Peyer's patch (tissue), 4 donors: ENCODE data around the gene CAMK1. TPM values are rescaled to one million over a fixed set of nuclear protein-coding genes. Genes with fewer than 3 reads are reported as not detected.
A peak's percentile ranks its signal among the peaks of the same experiment; 100 is the strongest.

ENCODE experiments used
- DNase-seq, 3 donors: peaks; one replicate each; pipeline ENCODE4 v3.0.0-alpha.2; 2017 to 2019
- H3K27ac ChIP-seq, 4 donors: fragments of 200-600 bp; sonication (generic); one replicate each; pipeline ENCODE4 v1.5.1; 2016 to 2019
- H3K27me3 ChIP-seq, 2 donors: fragments of 200-600 bp; sonication (generic); one replicate each; pipeline ENCODE4 v1.5.1; 2019
- H3K36me3 ChIP-seq, 3 donors: fragments of 200-600 bp; sonication (generic); one replicate each; pipeline ENCODE4 v1.5.1; 2016 to 2019
- H3K4me1 ChIP-seq, 4 donors: fragments of 200-600 bp; sonication (generic); one replicate each; pipeline ENCODE4 v1.5.1; 2016 to 2019
- H3K4me3 ChIP-seq, 4 donors: fragments of 200-600 bp; sonication (generic); 1 replicate in 3 of 4; 2 replicates in 1 of 4; pipeline ENCODE4 v1.5.1; 2016 to 2019; ENCODE audit warnings: mild to moderate bottlenecking in 1 of 4
- H3K9me3 ChIP-seq, 4 donors: fragments of 200-600 bp; sonication (generic); one replicate each; pipeline ENCODE4 v1.5.1; 2016 to 2019; ENCODE audit warnings: mild to moderate bottlenecking in 1 of 4
- POLR2A ChIP-seq, 2 donors: fragments of 450-650 bp; IDR thresholded peaks; one replicate each; pipeline ENCODE4 v1.5.1; 2017; ENCODE audit warnings: antibody characterized with exemption in 2 of 2, mild to moderate bottlenecking in 2 of 2, moderate library complexity in 2 of 2
- total RNA-seq, 4 donors: library from RNA; depleted of rRNA; stranded (reverse); fragments of >200 nt; gene quantifications; one replicate each; pipeline ENCODE4 v1.1.0, GENCODE V29; 2016
- TF ChIP-seq, protein P1 (sequence below), 6 experiments: fragments of 450-650 bp in 4 of 6; fragments of 200-600 bp in 2 of 6; sonication (generic) in 1 of 6; IDR thresholded peaks; one replicate each; pipeline ENCODE4 v1.5.1; 2017 to 2019; ENCODE audit warnings: antibody characterized with exemption in 6 of 6, mild to moderate bottlenecking in 3 of 6, moderate library complexity in 1 of 6

The CAMK1 gene
- total RNA-seq, 4 donors from 2014 or later, result 5.6 to 51.2 (median 10.4) TPM

- TF ChIP-seq POLR2A (IDR thresholded peaks at IDR 0.05), result peak; percentile 44 to 59
- TF ChIP-seq, protein P1, sequence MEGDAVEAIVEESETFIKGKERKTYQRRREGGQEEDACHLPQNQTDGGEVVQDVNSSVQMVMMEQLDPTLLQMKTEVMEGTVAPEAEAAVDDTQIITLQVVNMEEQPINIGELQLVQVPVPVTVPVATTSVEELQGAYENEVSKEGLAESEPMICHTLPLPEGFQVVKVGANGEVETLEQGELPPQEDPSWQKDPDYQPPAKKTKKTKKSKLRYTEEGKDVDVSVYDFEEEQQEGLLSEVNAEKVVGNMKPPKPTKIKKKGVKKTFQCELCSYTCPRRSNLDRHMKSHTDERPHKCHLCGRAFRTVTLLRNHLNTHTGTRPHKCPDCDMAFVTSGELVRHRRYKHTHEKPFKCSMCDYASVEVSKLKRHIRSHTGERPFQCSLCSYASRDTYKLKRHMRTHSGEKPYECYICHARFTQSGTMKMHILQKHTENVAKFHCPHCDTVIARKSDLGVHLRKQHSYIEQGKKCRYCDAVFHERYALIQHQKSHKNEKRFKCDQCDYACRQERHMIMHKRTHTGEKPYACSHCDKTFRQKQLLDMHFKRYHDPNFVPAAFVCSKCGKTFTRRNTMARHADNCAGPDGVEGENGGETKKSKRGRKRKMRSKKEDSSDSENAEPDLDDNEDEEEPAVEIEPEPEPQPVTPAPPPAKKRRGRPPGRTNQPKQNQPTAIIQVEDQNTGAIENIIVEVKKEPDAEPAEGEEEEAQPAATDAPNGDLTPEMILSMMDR (IDR thresholded peaks at IDR 0.05), result peak in 3 of 6 experiments; percentile 33 to 44 (median 38)
- DNase-seq, result peak; percentile 95 to 97 (median 95)
- H3K36me3 ChIP-seq, result peaks cover 0 to 48% (median 0%) of the 10 kb centered on the region in 3 donors
- no peaks in the 10 kb centered on the region for H3K9me3 ChIP-seq
- H3K4me1 ChIP-seq, result peaks cover 0 to 31% (median 13%) of the 10 kb centered on the region in 4 donors
- no peaks in the 10 kb centered on the region for H3K27me3 ChIP-seq
- H3K4me3 ChIP-seq, result peak within 1 kb of the TSS; percentile 81 to 94 (median 89)
- H3K27ac ChIP-seq, result peak within 1 kb of the TSS; percentile 94 to 97 (median 96)
These were observed 22.8 kb upstream of the CAMK1 start, which contains the start of the genes ARPC4 and TADA3 for GRCh38 chr3:9792405-9793160. Gene ARPC4 (plus strand): TSS chr3:9793082. CDS start chr3:9793122, 40 bp downstream. Gene TADA3 (minus strand): TSS chr3:9792473. CDS start chr3:9791466, 1,007 bp downstream.

DNA sequence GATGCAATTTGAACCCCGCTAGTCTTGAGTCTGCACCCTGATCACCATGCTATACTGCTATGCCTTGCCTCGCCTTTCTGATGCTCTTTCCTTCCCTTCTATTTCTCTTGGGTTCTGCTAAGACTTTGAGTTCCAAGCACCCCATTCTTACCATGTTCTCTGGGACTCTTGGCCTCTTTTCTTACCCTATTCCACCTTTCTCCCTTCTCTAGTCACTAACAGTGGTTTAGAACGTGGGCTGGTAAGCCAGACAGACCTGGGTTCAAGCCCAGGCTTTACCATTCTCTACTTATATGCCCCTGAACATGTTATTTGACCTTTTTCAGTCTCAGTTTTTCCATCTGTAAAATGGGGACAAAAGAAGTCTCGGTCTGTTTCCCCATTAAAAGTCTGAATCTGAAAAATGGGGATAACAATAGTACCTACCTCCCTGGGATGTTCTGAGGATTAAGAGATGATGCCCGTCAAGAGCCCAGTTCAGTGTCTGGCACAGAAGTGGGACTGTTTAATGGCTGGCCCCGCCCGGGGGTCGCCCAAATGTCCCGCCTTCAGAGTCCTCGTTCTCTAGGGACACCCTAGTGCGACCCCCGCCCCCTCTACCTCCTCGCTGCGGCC is 22.1 kb upstream of the CAMK1 start:
- peaks cover 0 to 31% (median 13%) of the 10 kb centered on the region in 4 donors for H3K4me1 ChIP-seq
- H3K9me3 ChIP-seq, result no peaks in the 10 kb centered on the region
- TF ChIP-seq, protein P1 (IDR thresholded peaks at IDR 0.05), result no peak
- TF ChIP-seq POLR2A (IDR thresholded peaks at IDR 0.05), result no peak
- peak overlapping the region; percentile 81 to 94 (median 89) for H3K4me3 ChIP-seq
- peaks cover 0 to 48% (median 0%) of the 10 kb centered on the region in 3 donors for H3K36me3 ChIP-seq
- H3K27me3 ChIP-seq, result no peaks in the 10 kb centered on the region
- H3K27ac ChIP-seq, result peak overlapping the region; percentile 94 to 97 (median 96)
- DNase-seq, result no peak

DNA sequence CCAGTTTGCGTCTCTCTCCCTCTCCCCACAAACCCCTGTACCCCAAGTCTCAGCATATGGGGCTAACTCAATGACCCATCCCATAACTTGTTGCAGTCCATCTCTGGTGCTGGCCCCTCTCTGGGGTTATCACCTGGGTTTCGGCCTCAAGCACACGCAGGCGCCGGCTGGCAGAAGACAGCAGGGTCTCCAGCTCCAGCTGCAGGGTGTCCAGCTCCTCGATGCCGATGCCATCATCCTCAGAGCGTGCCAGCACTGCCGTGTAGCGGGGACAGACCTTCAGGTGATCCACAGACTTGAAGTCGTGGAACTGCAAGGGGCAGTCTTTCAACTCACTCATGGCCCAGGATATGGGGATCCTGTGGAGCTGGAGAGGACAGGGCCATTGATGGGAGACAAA is 21.4 kb upstream of the CAMK1 start:
- Histone ChIP-seq H3K36me3 (peaks cover 0 to 52% (median 0%) of the 10 kb centered on the region in 3 donors), H3K4me3 (peak overlapping the region in 1 of 4 donors; percentile 88), H3K4me1 (peaks cover 0 to 31% (median 13%) of the 10 kb centered on the region in 4 donors), H3K27me3 (no peaks in the 10 kb centered on the region), H3K27ac (peak overlapping the region in 1 of 4 donors; percentile 97), H3K9me3 (no peaks in the 10 kb centered on the region)
- peak in 1 of 3 donors; percentile 29 for DNase-seq
- TF ChIP-seq POLR2A (IDR thresholded peaks at IDR 0.05), result no peak

DNA sequence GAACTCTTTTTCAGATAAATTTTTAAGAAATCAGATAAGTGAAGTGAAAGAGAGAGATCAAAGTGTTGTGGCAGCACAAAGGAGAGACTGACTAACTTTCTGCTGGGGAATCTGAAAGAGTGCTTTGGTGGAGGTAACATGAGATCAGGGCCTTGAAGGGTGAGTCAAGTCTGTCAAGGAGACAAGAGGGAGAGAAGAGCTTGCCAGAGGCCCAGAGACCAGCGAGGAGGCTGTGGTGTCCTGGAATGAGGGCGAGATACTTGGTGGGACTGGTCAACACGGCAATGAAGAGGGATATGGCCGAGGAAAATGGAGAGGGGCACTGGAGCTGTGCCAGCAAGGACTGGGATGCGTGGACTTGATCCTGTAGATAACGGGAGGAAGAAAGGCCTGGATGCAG is 18.0 kb upstream of the CAMK1 start:
- H3K36me3 ChIP-seq, result peaks cover 0 to 76% (median 0%) of the 10 kb centered on the region in 3 donors
- H3K9me3 ChIP-seq, result no peaks in the 10 kb centered on the region
- H3K4me3 ChIP-seq, result no peak overlapping the region
- no peak for TF ChIP-seq POLR2A (IDR thresholded peaks at IDR 0.05)
- TF ChIP-seq, protein P1 (IDR thresholded peaks at IDR 0.05), result no peak
- H3K4me1 ChIP-seq, result peaks cover 0 to 16% (median 0%) of the 10 kb centered on the region in 4 donors
- no peaks in the 10 kb centered on the region for H3K27me3 ChIP-seq
- DNase-seq, result peak in 1 of 3 donors; percentile 34
- no peak overlapping the region for H3K27ac ChIP-seq

GRCh38 chr3:9786825-9787669 is 17.3 kb upstream of the CAMK1 start:
- H3K9me3 ChIP-seq, result no peaks in the 10 kb centered on the region
- TF ChIP-seq, protein P1 (IDR thresholded peaks at IDR 0.05), result peak in 3 of 6 experiments; percentile 7 to 30 (median 22)
- TF ChIP-seq POLR2A (IDR thresholded peaks at IDR 0.05), result no peak
- peak in 1 of 3 donors; percentile 35 for DNase-seq
- H3K36me3 ChIP-seq, result peaks cover 0 to 82% (median 0%) of the 10 kb centered on the region in 3 donors
- H3K4me3 ChIP-seq, result no peak overlapping the region
- H3K4me1 ChIP-seq, result peaks cover 0 to 16% (median 0%) of the 10 kb centered on the region in 4 donors
- no peaks in the 10 kb centered on the region for H3K27me3 ChIP-seq
- H3K27ac ChIP-seq, result no peak overlapping the region
